Measurements from ENCODE around the gene UBE2G2.

GRCh38 chr21:44732956-44733355 lies 68.7 kb downstream of the UBE2G2 start:
- TF ChIP-seq EZH2phosphoT487 (IDR thresholded peaks at IDR 0.05; ENCODE audit: borderline replicate concordance, low read length), result no peak
- no peak for TF ChIP-seq CTCF (conservative IDR thresholded peaks at IDR 0.05; ENCODE audit: low read depth, low read length)
- TF ChIP-seq EZH2 (IDR thresholded peaks at IDR 0.05; ENCODE audit: low read length, unreplicated experiment), result no peak
